K562 (cell line): ENCODE data around the gene RNF4. TPM values are rescaled to one million over a fixed set of nuclear protein-coding genes. Genes with fewer than 3 reads are reported as not detected.
A peak's percentile ranks its signal among the peaks of the same experiment; 100 is the strongest.

ENCODE experiments used
- BRF1 ChIP-seq: IDR thresholded peaks from 3 replicates; pipeline ENCODE4 v1.6.1; 2011; ENCODE audit warnings: borderline replicate concordance, mild to moderate bottlenecking; ENCODE audit not compliant: insufficient read length; ENCODE audit errors: extremely low read depth
- CXXC5 ChIP-seq: fragments of 250-450 bp; sonication (Bioruptor Pico); IDR thresholded peaks from 2 replicates; pipeline ENCODE4 v1.8.0; 2022; ENCODE audit warnings: inconsistent platforms, mild to moderate bottlenecking, moderate library complexity
- FOXA1 ChIP-seq: fragments of 450-650 bp; IDR thresholded peaks from 2 replicates; pipeline ENCODE4 v1.6.1; 2016; ENCODE audit warnings: mild to moderate bottlenecking, borderline replicate concordance
- MYC ChIP-seq, 2 experiments: fragments of 250-450 bp in 1 of 2; sonication (Bioruptor Pico) in 1 of 2; IDR thresholded peaks; 2 replicates each; pipeline versions ENCODE4 v1.5.1 to v1.6.1; 2012 to 2021; ENCODE audit warnings: low read depth in 2 of 2, borderline replicate concordance in 1 of 2, improper control_type of control experiment in 1 of 2, low read length in 1 of 2, mild to moderate bottlenecking in 1 of 2, moderate library complexity in 1 of 2
- ZNF140 ChIP-seq: fragments of 250-450 bp; sonication (Bioruptor Pico); IDR thresholded peaks from 2 replicates; pipeline ENCODE4 v1.8.0; 2021; ENCODE audit warnings: moderate library complexity, mild to moderate bottlenecking, inconsistent platforms
- ZNF444 ChIP-seq: fragments of 250-450 bp; sonication (Bioruptor Pico); IDR thresholded peaks from 2 replicates; pipeline ENCODE4 v1.4.0; 2020; ENCODE audit warnings: mild to moderate bottlenecking, moderate library complexity
- polyA plus RNA-seq, 8 experiments: library from polyadenylated mRNA; depleted of rRNA in 4 of 8; stranded (reverse) in 5 of 8; unstranded in 3 of 8; fragments of >200 nt; fragmentation: Nextera tagmentation in 2 of 8; fragmentation: Illumina TruSeq in 1 of 8; extraction: Ambion mirVana in 2 of 8; extraction: Trizol in 1 of 8; gene quantifications; 2 replicates each; pipeline versions ENCODE4 v1.2.1 to v1.2.3, GENCODE V29; 2011 to 2014; ENCODE audit warnings: inconsistent platforms in 1 of 8, missing spikeins in 1 of 8
- total RNA-seq, 7 experiments: library from RNA; depleted of rRNA in 6 of 7; stranded (reverse); fragments of >200 nt in 6 of 7; fragmentation: Illumina TruSeq in 2 of 7; extraction: Trizol in 2 of 7; gene quantifications; 2 replicates each; pipeline versions ENCODE4 v1.2.1 to v1.2.3, GENCODE V29; 2011 to 2021; ENCODE audit warnings: low replicate concordance in 1 of 7
- TF ChIP-seq, protein P1 (sequence below): fragments of 200-600 bp; sonication (generic); IDR thresholded peaks from one replicate; pipeline ENCODE4 v1.6.1; 2012; ENCODE audit warnings: mild to moderate bottlenecking, low read depth, low read length, inconsistent platforms
- TF ChIP-seq, protein P2 (sequence below): IDR thresholded peaks from 2 replicates; pipeline ENCODE4 v1.6.1; 2012; ENCODE audit warnings: low read depth, low read length, improper control_type of control experiment, borderline replicate concordance
- TF ChIP-seq, protein P3 (sequence below): fragments of 450-650 bp; IDR thresholded peaks from 2 replicates; pipeline ENCODE4 v1.6.1; 2016; ENCODE audit warnings: low read depth, mild to moderate bottlenecking, moderate library complexity

The RNF4 gene
- total and polyA plus RNA-seq, 9 of the 15 experiments (the other 6 are each of a cell fraction or from before 2014, with no cell fraction given), result 19.2 to 59.3 (median 44.8) TPM

DNA sequence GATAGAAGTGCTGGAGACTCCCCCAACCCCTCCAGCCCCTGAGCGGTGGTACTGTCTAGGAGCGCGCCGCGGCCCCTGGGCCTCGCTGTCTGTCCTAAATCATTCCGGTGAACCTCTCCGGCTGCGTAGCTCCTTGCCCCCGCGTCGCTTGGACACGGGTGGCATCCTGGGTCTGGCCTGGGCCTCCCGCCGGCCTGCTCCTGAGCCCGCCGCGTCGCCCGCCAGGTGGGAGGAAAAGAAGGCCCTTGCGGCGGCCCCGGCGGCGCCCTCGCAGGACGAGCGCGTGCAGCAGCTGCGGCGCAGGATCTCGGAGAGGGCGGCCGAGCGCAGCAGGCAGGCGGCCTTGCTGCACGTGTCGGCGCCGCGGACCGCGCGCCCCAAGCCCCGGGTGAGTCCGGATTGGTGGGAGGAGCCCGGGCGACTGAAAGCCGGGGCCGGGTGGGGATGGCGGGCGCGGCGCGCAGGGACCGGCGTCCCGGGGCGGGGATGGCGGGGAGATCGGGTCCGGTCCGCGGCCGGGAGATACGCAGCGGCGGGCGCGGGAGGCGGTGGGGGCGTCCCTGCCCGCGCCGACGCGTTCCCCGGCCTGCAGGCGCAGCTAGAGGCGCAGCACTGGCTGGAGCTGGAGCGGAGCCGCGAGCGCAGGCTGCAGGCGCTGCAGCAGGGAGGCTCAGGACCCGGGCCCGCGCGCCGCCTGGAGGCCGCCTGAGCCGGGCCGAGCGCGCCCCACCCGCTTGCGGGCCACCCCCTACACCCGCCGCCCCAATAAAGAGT is 6.5 kb upstream of the RNF4 start (continued):
- TF ChIP-seq ZNF444 (CRISPR knock-in tag) (no peak), FOXA1 (no peak), MYC (IDR thresholded peaks at IDR 0.05; ENCODE audit: low read depth, low read length) (peak; percentile 77), MYC (CRISPR knock-in tag; IDR thresholded peaks at IDR 0.05; ENCODE audit: borderline replicate concordance, low read depth) (no peak), BRF1 (no peak), ZNF140 (CRISPR knock-in tag) (no peak), CXXC5 (peak; percentile 81)
- TF ChIP-seq, protein P1, sequence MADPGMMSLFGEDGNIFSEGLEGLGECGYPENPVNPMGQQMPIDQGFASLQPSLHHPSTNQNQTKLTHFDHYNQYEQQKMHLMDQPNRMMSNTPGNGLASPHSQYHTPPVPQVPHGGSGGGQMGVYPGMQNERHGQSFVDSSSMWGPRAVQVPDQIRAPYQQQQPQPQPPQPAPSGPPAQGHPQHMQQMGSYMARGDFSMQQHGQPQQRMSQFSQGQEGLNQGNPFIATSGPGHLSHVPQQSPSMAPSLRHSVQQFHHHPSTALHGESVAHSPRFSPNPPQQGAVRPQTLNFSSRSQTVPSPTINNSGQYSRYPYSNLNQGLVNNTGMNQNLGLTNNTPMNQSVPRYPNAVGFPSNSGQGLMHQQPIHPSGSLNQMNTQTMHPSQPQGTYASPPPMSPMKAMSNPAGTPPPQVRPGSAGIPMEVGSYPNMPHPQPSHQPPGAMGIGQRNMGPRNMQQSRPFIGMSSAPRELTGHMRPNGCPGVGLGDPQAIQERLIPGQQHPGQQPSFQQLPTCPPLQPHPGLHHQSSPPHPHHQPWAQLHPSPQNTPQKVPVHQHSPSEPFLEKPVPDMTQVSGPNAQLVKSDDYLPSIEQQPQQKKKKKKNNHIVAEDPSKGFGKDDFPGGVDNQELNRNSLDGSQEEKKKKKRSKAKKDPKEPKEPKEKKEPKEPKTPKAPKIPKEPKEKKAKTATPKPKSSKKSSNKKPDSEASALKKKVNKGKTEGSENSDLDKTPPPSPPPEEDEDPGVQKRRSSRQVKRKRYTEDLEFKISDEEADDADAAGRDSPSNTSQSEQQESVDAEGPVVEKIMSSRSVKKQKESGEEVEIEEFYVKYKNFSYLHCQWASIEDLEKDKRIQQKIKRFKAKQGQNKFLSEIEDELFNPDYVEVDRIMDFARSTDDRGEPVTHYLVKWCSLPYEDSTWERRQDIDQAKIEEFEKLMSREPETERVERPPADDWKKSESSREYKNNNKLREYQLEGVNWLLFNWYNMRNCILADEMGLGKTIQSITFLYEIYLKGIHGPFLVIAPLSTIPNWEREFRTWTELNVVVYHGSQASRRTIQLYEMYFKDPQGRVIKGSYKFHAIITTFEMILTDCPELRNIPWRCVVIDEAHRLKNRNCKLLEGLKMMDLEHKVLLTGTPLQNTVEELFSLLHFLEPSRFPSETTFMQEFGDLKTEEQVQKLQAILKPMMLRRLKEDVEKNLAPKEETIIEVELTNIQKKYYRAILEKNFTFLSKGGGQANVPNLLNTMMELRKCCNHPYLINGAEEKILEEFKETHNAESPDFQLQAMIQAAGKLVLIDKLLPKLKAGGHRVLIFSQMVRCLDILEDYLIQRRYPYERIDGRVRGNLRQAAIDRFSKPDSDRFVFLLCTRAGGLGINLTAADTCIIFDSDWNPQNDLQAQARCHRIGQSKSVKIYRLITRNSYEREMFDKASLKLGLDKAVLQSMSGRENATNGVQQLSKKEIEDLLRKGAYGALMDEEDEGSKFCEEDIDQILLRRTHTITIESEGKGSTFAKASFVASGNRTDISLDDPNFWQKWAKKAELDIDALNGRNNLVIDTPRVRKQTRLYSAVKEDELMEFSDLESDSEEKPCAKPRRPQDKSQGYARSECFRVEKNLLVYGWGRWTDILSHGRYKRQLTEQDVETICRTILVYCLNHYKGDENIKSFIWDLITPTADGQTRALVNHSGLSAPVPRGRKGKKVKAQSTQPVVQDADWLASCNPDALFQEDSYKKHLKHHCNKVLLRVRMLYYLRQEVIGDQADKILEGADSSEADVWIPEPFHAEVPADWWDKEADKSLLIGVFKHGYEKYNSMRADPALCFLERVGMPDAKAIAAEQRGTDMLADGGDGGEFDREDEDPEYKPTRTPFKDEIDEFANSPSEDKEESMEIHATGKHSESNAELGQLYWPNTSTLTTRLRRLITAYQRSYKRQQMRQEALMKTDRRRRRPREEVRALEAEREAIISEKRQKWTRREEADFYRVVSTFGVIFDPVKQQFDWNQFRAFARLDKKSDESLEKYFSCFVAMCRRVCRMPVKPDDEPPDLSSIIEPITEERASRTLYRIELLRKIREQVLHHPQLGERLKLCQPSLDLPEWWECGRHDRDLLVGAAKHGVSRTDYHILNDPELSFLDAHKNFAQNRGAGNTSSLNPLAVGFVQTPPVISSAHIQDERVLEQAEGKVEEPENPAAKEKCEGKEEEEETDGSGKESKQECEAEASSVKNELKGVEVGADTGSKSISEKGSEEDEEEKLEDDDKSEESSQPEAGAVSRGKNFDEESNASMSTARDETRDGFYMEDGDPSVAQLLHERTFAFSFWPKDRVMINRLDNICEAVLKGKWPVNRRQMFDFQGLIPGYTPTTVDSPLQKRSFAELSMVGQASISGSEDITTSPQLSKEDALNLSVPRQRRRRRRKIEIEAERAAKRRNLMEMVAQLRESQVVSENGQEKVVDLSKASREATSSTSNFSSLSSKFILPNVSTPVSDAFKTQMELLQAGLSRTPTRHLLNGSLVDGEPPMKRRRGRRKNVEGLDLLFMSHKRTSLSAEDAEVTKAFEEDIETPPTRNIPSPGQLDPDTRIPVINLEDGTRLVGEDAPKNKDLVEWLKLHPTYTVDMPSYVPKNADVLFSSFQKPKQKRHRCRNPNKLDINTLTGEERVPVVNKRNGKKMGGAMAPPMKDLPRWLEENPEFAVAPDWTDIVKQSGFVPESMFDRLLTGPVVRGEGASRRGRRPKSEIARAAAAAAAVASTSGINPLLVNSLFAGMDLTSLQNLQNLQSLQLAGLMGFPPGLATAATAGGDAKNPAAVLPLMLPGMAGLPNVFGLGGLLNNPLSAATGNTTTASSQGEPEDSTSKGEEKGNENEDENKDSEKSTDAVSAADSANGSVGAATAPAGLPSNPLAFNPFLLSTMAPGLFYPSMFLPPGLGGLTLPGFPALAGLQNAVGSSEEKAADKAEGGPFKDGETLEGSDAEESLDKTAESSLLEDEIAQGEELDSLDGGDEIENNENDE, result no peak
- TF ChIP-seq, protein P2, sequence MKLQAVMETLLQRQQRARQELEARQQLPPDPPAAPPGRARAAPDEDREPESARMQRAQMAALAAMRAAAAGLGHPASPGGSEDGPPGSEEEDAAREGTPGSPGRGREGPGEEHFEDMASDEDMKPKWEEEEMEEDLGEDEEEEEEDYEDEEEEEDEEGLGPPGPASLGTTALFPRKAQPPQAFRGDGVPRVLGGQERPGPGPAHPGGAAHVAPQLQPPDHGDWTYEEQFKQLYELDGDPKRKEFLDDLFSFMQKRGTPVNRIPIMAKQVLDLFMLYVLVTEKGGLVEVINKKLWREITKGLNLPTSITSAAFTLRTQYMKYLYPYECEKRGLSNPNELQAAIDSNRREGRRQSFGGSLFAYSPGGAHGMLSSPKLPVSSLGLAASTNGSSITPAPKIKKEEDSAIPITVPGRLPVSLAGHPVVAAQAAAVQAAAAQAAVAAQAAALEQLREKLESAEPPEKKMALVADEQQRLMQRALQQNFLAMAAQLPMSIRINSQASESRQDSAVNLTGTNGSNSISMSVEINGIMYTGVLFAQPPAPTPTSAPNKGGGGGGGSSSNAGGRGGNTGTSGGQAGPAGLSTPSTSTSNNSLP, result no peak
- TF ChIP-seq, protein P3, sequence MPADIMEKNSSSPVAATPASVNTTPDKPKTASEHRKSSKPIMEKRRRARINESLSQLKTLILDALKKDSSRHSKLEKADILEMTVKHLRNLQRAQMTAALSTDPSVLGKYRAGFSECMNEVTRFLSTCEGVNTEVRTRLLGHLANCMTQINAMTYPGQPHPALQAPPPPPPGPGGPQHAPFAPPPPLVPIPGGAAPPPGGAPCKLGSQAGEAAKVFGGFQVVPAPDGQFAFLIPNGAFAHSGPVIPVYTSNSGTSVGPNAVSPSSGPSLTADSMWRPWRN, result no peak
